HepG2 (cell line): ENCODE data around the gene OSBPL9. TPM values are rescaled to one million over a fixed set of nuclear protein-coding genes. Genes with fewer than 3 reads are reported as not detected.

Experiments
- DNMT1 ChIP-seq: sonication (generic); formaldehyde crosslinking; IDR thresholded peaks from 2 replicates; pipeline ENCODE4 v1.5.1; 2020; ENCODE audit warnings: mild to moderate bottlenecking, missing genetic modification reagents
- FIP1L1 ChIP-seq: fragments of 200-400 bp; formaldehyde crosslinking; IDR thresholded peaks from 2 replicates; pipeline ENCODE4 v1.6.1; 2018; ENCODE audit warnings: low read depth, mild to moderate bottlenecking, low read length, moderate library complexity, borderline replicate concordance; ENCODE audit not compliant: insufficient read depth
- FOXO1 ChIP-seq: sonication (generic); formaldehyde crosslinking; IDR thresholded peaks from 2 replicates; pipeline ENCODE4 v1.4.0; 2020; ENCODE audit warnings: missing genetic modification reagents
- GMEB1 ChIP-seq: sonication (generic); formaldehyde crosslinking; IDR thresholded peaks from 2 replicates; pipeline ENCODE4 v1.5.1; 2020; ENCODE audit warnings: missing genetic modification reagents, mild to moderate bottlenecking, borderline replicate concordance
- IKZF1 ChIP-seq: fragments of 450-650 bp; IDR thresholded peaks from 2 replicates; pipeline ENCODE4 v1.7.1; 2016
- KDM2A ChIP-seq: sonication (generic); formaldehyde crosslinking; IDR thresholded peaks from 2 replicates; pipeline ENCODE4 v1.4.0; 2020; ENCODE audit warnings: low read depth, missing genetic modification reagents, borderline replicate concordance
- NFKB2 ChIP-seq: sonication (generic); formaldehyde crosslinking; IDR thresholded peaks from 2 replicates; pipeline ENCODE4 v1.4.0; 2020; ENCODE audit warnings: missing genetic modification reagents, borderline replicate concordance
- NFRKB ChIP-seq: fragments of 450-650 bp; IDR thresholded peaks from 2 replicates; pipeline ENCODE4 v1.6.1; 2017
- NPAS2 ChIP-seq: sonication (generic); formaldehyde crosslinking; IDR thresholded peaks from 2 replicates; pipeline ENCODE4 v1.8.0; 2022; ENCODE audit warnings: mild to moderate bottlenecking, missing genetic modification reagents, borderline replicate concordance
- POLR2AphosphoS5 ChIP-seq: IDR thresholded peaks from 2 replicates; pipeline ENCODE4 v1.6.1; 2012; ENCODE audit warnings: low read depth, low read length
- SAP130 ChIP-seq: IDR thresholded peaks from 2 replicates; pipeline ENCODE4 v1.6.1; 2016; ENCODE audit warnings: low read depth
- TP53 ChIP-seq: sonication (generic); formaldehyde crosslinking; conservative IDR thresholded peaks from 2 replicates; pipeline ENCODE4 v1.4.0; 2020; ENCODE audit warnings: missing genetic modification reagents
- ZBTB40 ChIP-seq, 2 experiments: fragments of 450-650 bp in 1 of 2; sonication (generic) in 1 of 2; formaldehyde crosslinking in 1 of 2; IDR thresholded peaks; 2 replicates each; pipeline versions ENCODE4 v1.6.1 to v1.8.0; 2016 to 2022; ENCODE audit warnings: antibody characterized with exemption in 1 of 2, mild to moderate bottlenecking in 1 of 2, missing genetic modification reagents in 1 of 2
- ZHX1 ChIP-seq: sonication (generic); formaldehyde crosslinking; IDR thresholded peaks from 2 replicates; pipeline ENCODE4 v1.8.1; 2022; ENCODE audit warnings: low read depth, mild to moderate bottlenecking, missing genetic modification reagents
- ZMYM3 ChIP-seq: sonication (generic); formaldehyde crosslinking; IDR thresholded peaks from 2 replicates; pipeline ENCODE4 v1.5.1; 2020; ENCODE audit warnings: mild to moderate bottlenecking, missing genetic modification reagents
- polyA plus RNA-seq, 8 experiments: library from polyadenylated mRNA; depleted of rRNA in 3 of 8; stranded (reverse) in 7 of 8; unstranded in 1 of 8; fragments of >200 nt; fragmentation: Illumina TruSeq in 4 of 8; extraction: Trizol in 4 of 8; gene quantifications; 2 replicates each; pipeline versions ENCODE4 v1.2.1 to v1.2.3, GENCODE V29; 2011 to 2016; ENCODE audit warnings: low read depth in 4 of 8, missing spikeins in 1 of 8, mixed read lengths in 1 of 8; ENCODE audit not compliant: insufficient read depth in 1 of 8
- total RNA-seq, 5 experiments: library from RNA; depleted of rRNA; stranded (reverse); fragments of >200 nt; fragmentation: Illumina TruSeq; extraction: Trizol; gene quantifications; 2 replicates each; pipeline ENCODE4 v1.2.3, GENCODE V29; 2016; ENCODE audit warnings: low read depth in 1 of 5

Gene OSBPL9
- total and polyA plus RNA-seq, 2 of the 13 experiments (the other 11 are each of a cell fraction or from before 2014, with no cell fraction given), result 83.6 to 142 TPM

- TF ChIP-seq ZBTB40 (IDR thresholded peaks at IDR 0.05) (no peak), ZBTB40 (CRISPR knock-in tag; IDR thresholded peaks at IDR 0.05) (0 out of 2 replicates have a peak, but pooled peaks have one; percentile 15), NFRKB (0 out of 2 replicates have a peak, but pooled peaks have one; percentile 32), DNMT1 (no peak), FIP1L1 (no peak), ZHX1 (CRISPR knock-in tag) (peak; percentile 83; the same call in 1 of the 2 replicates), IKZF1 (no peak), FOXO1 (peak; percentile 21; the same call in 1 of the 2 replicates), ZMYM3 (no peak), SAP130 (peak; percentile 80), NFKB2 (CRISPR knock-in tag) (peak; percentile 60; the same call in 1 of the 2 replicates), GMEB1 (CRISPR knock-in tag) (peak; percentile 56), TP53 (CRISPR knock-in tag) (no peak), POLR2AphosphoS5 (peak; percentile 80), NPAS2 (CRISPR knock-in tag) (no peak), KDM2A (CRISPR knock-in tag) (0 out of 2 replicates have a peak, but pooled peaks have one; percentile 65)
Measured at GRCh38 chr1:51616903-51617708, at the start of gene OSBPL9 (continued).
